SIG-M5 (cell line): ENCODE measurements around the gene SLC36A2.
"Not testable (repeated sequence)": the region's sequence is repeated elsewhere in the genome, so short reads cannot be mapped to it uniquely, and the experiment has no call there.

Experiments used
- DNase-seq: peaks from one replicate; lab custom pipeline; 2025; lab: John Stamatoyannopoulos, UW

The SLC36A2 gene

GRCh38 chr5:151347369-151347768 lies at the start of gene SLC36A2:
SLC36A2 (minus strand) TSS chr5:151347559; CDS start chr5:151347460, 99 bp downstream.
- no peak for DNase-seq

- DNase-seq = no peak
These were observed 41.6 kb upstream of the SLC36A2 start for GRCh38 chr5:151388960-151389359.

GRCh38 chr5:151384106-151384505 lies 36.7 kb upstream of the SLC36A2 start:
- DNase-seq = no peak

- DNase-seq = no peak
These were observed 35.7 kb upstream of the SLC36A2 start for GRCh38 chr5:151383011-151383410.

DNA sequence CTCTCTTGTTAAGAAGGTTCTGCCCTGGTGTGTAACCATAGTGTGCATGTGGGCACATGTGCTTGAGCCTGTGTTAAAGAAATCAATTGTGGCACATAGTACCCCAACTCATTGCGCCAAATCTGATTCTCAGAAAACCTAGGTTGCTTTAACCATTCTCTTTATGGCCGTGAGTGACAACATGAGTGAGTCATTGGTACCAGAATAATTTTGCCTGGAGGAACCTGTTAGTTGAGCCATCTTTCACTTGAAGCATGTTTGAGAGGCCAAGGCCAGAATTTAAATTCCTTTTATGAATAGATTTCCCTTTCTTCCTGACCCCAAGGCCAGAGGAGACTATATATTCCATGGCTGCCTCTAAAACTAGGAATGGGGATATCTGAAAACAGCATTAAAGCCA lies 35.2 kb upstream of the SLC36A2 start:
- DNase-seq = no peak

DNA sequence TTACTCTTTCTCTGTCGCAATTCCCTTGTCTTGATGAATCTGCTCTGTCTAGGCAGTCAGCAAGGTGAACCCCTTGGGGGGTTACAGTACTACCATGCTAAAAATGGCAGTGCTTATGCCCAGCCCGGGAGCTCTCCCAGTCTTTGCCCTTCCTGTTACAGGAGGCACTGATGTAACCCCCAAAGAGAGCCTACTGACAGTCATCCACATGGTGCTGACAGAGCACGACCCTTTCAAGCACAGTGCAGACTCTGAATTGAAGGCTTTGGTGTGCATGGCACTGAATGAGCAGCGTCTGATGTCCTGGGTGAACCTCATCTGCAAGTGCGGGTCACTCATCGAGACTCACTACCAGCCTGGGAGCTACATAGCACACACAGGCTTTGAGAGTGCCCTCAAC lies 34.5 kb upstream of the SLC36A2 start:
- DNase-seq = no peak

GRCh38 chr5:151378616-151379015 lies 31.3 kb upstream of the SLC36A2 start:
- no peak for DNase-seq

- DNase-seq = no peak
These were observed 27.2 kb upstream of the SLC36A2 start for GRCh38 chr5:151374539-151374938.

DNA sequence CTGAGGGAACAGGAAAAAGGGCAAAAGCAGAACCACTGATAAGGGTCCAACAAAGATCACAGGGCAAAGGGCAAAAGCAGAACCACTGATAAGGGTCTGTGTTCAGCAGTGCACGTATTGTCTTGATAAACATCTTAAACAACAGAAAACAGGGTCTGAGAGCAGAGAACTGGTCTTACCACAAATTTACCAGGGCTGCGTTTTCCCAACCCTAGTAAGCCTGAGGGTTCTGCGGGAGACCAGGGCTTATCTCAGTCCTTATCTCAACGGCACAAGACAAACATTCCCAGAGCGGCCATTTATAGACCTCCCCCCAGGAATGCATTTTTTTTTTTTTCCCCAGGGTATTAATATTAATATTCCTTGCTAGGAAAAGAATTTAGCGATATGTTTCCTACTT lies 19.7 kb upstream of the SLC36A2 start:
- not testable (repeated sequence) for DNase-seq

DNA sequence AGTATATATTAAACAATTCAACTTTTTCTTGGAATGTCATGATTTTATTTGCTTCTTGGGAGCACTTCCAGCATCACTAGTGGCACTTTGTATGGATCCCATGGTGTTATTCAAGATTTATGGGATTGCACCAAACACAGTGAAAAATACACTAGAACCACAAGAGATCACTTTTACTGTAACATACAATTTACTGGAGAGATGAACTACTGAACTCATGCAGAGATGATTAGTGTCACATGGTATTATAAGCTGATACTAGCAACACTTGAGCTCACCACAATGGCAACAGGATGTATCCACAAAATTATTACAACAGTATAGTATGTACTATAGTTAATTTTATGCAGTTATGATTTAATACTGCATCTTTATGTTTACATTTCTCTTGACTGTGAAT lies 16.3 kb upstream of the SLC36A2 start:
- DNase-seq = no peak

DNA sequence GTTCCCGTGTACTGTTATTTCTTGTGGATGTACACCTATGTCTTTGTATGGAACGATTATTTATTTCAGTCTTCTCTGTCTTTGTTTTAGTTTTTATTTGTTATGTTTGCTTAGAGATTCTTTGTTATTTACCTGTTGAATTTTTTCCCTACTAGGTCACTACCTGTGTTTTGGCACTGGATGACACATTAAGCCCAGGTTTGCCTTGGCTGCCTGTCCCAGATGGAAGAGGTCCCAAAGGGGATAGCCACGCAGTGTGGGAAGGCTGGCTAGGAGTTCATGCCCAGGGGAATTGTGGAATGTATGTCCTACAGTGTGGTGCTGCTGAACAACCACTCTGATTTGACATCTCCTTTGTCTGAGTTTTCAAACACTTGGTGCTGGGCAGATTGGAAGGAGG lies 15.6 kb upstream of the SLC36A2 start:
- no peak for DNase-seq

GRCh38 chr5:151359391-151359790 lies 12.0 kb upstream of the SLC36A2 start:
- DNase-seq = no peak

DNA sequence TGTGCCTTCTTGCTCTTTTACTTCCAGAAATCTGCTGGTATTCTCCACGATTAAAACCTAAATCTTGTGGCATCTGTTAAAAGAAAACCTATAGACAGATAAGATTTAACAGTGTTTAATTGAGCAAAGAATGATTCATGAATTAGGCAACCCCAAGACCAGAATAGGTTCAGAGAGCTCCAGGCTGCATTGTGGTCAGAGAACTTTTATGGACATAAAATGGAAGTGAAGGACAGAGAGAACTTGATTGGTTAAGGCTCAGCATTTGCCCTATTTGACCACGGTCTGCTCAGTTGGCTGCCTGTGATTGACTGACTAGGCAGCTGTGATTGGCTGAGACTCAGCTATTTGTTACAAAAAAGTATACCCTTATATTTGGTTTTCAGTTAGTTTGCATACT lies 10.4 kb upstream of the SLC36A2 start:
- DNase-seq = no peak

DNA sequence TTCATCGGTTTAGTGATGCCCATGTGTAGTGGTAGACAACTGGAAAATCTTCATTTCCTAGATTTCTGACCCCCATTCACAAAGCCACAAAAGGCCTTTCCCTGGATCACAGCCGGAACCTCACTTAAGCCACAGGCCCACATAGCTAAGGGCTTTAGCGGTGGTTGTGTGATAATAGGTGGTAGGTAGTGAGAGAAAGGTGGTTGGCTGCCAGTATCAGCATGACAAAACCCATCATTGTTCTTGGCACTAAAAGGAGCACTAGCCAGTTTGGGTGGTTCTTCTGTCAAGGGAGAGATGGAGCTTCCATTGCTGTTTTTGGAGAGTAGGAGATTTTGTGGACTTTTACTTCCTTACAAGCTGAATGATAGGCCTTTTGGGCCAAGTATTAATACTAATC lies 9.7 kb upstream of the SLC36A2 start:
- no peak for DNase-seq

DNA sequence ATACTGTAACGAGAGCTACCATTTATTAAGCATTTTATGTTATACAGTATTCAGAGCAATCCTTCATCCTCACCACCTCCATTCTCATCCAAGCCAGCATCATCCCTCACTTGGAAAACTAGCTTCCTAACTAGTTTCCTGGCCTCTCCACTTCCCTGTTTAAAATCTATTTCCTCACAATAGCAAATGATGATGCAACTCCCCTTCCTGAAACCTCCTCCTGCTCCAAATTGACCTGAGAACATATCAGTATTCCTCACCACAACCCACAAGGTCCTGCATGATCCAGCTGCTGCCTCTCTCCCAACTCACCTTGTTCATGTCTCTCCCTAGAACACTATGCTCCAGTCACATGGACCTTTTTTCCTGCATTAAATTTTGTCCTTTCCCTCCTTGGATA lies 4.3 kb upstream of the SLC36A2 start:
- no peak for DNase-seq

DNA sequence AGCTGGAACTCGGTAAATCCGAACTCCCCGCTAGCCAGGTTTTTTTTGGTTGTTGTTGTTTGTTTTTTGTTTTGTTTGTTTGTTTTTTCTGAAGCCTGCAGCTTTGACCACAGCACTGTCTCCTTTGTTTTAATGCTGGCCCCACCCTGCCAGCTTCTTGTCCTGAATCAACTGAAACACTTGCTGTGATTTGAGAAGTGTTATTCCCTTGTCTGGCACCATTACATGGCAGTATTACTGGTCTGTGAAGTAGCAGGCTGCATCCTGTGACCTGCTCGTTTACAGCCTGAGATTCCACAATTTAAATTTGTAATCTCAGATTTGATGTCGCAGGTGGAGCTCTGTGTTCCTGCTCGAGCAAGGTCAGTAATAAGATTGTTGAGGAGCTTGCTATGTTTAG lies 1.4 kb upstream of the SLC36A2 start:
- DNase-seq = no peak

GRCh38 chr5:151345808-151346478 lies 1.4 kb downstream of the SLC36A2 start:
- DNase-seq = no peak

DNA sequence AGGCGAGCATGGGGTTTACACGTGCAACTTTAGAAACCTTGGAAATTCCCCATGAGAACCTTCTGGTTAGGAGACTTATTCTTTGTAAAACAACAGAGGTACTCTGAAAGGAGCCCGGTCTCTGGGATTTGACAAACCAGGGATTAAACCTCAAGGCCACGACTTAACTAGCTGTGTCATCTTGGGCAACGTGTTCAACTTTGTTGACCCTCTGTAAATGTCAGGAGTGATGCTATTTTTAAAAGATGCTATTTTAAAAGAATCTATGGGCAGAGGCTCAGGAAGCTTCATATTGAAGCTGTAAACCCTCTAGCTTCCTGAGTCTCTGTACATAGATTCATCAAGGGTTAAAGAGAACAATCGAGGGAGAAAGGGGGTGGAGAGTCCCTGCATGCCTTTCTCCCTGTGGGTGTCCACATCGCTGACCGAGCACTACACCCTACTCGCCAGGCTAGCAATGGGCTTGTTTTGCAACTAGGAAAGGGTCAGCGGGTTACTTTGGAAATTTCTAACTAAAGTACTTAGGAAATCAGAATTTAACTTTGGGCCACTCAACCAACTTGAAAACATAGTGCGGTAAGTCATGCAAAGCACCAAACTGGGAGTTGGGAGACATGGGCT lies 2.1 kb downstream of the SLC36A2 start:
- DNase-seq = no peak

GRCh38 chr5:151344088-151344487 lies 3.3 kb downstream of the SLC36A2 start:
- no peak for DNase-seq

DNA sequence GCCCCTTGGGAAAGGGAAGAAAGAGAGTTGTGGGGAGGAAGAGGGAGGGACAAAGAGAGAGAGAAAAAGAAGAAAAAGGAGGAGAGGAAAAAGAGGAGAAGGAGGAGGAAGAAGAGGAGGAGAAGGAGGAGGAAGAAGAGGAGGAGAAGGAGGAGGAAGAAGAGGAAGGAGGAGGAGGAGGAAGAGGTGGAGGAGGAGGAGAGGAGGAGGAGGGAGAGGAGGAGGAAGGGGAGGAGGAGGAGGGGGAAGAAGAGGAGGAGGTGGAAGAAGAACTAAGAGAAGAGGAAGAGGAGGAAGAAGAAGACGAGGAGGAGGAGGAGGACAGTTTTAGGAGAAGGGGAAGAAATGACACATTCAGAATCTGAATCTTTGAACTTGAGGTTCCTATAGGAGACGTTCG lies 7.4 kb downstream of the SLC36A2 start:
- DNase-seq = no peak

DNA sequence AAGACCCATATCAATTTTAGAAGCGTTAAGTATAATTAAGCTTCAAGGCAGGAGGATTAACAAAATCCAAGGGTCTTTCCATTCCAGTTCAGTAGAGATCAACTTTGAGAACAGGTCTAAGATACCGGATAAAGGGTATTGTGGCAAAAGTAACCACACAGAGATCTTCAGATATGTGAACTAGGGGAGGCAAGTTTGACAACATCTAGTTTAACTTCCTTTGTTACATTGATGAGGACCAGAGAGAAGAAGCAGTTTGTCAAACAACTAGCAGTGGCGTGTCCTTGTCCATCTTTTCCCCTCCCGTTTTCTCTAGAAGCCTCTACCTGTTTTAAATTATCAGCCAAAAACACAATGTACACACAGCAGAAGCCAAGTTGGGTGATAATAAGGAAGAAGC lies 8.6 kb downstream of the SLC36A2 start:
- no peak for DNase-seq

DNA sequence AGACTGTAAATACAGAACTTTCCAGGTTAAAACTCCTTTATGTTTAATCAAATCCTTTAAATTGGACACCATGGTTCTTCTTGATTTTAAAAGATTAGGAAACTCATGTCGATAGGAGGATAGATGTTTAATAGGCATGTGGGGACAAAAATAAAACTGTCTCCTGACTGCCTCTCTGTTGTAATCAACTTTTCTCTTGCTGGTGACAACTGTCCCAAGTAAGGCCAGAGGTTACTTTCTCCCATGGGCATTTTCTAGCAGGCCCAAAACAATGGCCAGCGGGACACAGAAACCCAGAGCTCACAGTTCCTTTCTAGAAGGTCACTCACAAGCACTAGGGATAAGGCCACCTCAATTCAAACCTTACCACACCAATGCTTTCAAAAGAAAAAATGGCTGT lies 14.5 kb downstream of the SLC36A2 start:
- DNase-seq = no peak

DNA sequence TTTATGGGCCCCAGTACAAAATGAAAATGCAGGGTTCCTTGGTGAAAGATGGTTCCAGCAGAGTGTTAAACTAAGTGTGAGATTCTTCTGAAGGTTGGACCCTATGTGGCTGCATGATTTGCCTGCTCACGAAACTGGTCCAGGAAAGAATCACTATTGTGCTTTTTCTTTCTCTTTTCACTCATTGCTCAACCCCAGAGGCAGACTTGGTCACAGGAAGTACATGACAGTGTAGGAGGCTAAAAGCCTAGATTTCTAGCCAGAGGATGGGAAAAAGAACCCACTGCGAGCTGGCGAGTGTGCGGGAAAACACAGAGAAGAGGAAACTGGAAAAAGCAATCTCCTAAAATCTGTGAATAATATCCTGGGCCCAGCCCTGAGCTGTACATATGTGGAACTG lies 18.6 kb downstream of the SLC36A2 start:
- DNase-seq = no peak

GRCh38 chr5:151327585-151327984 lies 19.8 kb downstream of the SLC36A2 start:
- DNase-seq = no peak
